ENCODE measurements around the gene AIRE.

- TF ChIP-seq POLR2A (IDR thresholded peaks at IDR 0.05; ENCODE audit: low read length) (no peak), GATA1 (IDR thresholded peaks at IDR 0.05; ENCODE audit: low read depth, low read length) (no peak)
Observed at GRCh38 chr21:44315691-44316203, 30.1 kb downstream of the AIRE start.
